Measurements from ENCODE around the gene METTL15.

DNA sequence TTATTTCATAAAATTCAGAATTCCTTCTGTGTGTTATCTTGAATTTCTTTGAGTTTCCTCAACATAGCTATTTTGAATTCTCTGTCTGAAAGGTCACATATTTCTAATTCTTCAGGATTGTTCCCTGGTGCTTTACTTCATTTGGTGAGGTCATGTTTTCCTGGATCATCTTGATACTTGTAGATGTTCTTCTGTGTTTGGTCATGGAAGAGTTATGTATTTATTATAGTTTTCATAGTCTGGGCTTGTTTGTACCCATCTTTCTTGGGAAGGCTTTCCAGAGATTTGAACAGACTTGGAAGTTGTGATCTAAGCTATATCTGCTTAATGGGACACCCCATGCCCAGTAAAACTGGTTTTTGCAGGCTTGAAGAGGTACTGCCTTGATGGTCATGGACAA lies 149.6 kb downstream of the METTL15 start:
- TF ChIP-seq, protein P1, sequence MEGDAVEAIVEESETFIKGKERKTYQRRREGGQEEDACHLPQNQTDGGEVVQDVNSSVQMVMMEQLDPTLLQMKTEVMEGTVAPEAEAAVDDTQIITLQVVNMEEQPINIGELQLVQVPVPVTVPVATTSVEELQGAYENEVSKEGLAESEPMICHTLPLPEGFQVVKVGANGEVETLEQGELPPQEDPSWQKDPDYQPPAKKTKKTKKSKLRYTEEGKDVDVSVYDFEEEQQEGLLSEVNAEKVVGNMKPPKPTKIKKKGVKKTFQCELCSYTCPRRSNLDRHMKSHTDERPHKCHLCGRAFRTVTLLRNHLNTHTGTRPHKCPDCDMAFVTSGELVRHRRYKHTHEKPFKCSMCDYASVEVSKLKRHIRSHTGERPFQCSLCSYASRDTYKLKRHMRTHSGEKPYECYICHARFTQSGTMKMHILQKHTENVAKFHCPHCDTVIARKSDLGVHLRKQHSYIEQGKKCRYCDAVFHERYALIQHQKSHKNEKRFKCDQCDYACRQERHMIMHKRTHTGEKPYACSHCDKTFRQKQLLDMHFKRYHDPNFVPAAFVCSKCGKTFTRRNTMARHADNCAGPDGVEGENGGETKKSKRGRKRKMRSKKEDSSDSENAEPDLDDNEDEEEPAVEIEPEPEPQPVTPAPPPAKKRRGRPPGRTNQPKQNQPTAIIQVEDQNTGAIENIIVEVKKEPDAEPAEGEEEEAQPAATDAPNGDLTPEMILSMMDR (IDR thresholded peaks at IDR 0.05; ENCODE audit: low read length) = no peak
- TF ChIP-seq EZH2phosphoT487 (IDR thresholded peaks at IDR 0.05; ENCODE audit: low read length) = no peak

All from MM.1S (cell line).